ENCODE data around the gene MISP.

GRCh38 chr19:776549-776948, 25.6 kb downstream of the MISP start:
- TF ChIP-seq, protein P1, sequence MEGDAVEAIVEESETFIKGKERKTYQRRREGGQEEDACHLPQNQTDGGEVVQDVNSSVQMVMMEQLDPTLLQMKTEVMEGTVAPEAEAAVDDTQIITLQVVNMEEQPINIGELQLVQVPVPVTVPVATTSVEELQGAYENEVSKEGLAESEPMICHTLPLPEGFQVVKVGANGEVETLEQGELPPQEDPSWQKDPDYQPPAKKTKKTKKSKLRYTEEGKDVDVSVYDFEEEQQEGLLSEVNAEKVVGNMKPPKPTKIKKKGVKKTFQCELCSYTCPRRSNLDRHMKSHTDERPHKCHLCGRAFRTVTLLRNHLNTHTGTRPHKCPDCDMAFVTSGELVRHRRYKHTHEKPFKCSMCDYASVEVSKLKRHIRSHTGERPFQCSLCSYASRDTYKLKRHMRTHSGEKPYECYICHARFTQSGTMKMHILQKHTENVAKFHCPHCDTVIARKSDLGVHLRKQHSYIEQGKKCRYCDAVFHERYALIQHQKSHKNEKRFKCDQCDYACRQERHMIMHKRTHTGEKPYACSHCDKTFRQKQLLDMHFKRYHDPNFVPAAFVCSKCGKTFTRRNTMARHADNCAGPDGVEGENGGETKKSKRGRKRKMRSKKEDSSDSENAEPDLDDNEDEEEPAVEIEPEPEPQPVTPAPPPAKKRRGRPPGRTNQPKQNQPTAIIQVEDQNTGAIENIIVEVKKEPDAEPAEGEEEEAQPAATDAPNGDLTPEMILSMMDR (IDR thresholded peaks at IDR 0.05) = no peak
- no peak for TF ChIP-seq POLR2A (IDR thresholded peaks at IDR 0.05)

Data from breast epithelium (tissue), 3 donors.